CD14-positive monocyte (primary cell): Measurements from ENCODE around the gene ASTN2. TPM values are rescaled to one million over a fixed set of nuclear protein-coding genes. Genes with fewer than 3 reads are reported as not detected.

Experiments
- DNase-seq, 3 donors: peaks; one replicate each; pipeline ENCODE4 v3.0.0-alpha.2; 2011 to 2022
- H2AFZ ChIP-seq: 2 replicates; pipeline ENCODE4 v1.6.0; 2012; ENCODE audit warnings: mild to moderate bottlenecking, low read depth, low read length, inconsistent platforms; ENCODE audit not compliant: insufficient read depth, poor library complexity, severe bottlenecking
- H3K27ac ChIP-seq, 2 donors: 1 replicate in 1 of 2; 2 replicates in 1 of 2; pipeline ENCODE4 v1.5.1; 2012 to 2013; ENCODE audit warnings: low read length in 2 of 2, control low read depth in 1 of 2, inconsistent platforms in 1 of 2, low read depth in 1 of 2, mild to moderate bottlenecking in 1 of 2
- H3K27me3 ChIP-seq, 2 donors: one replicate each; pipeline versions ENCODE4 v1.6.0 to v1.6.1; 2011 to 2013; ENCODE audit warnings: low read length in 2 of 2; ENCODE audit not compliant: control insufficient read depth in 2 of 2, insufficient read depth in 2 of 2
- H3K36me3 ChIP-seq, 2 donors: replicated peaks in 1 of 2; 1 replicate in 1 of 2; 2 replicates in 1 of 2; pipeline versions ENCODE4 v1.5.1 to v1.6.1; 2012 to 2013; ENCODE audit warnings: low read length in 2 of 2, control low read depth in 1 of 2, inconsistent platforms in 1 of 2, mild to moderate bottlenecking in 1 of 2; ENCODE audit not compliant: insufficient read depth in 2 of 2, control insufficient read depth in 1 of 2
- H3K4me1 ChIP-seq, 2 donors: 1 replicate in 1 of 2; 2 replicates in 1 of 2; pipeline versions ENCODE4 v1.5.1 to v1.6.1; 2012 to 2013; ENCODE audit warnings: low read length in 2 of 2, control low read depth in 1 of 2, inconsistent platforms in 1 of 2, mild to moderate bottlenecking in 1 of 2, moderate library complexity in 1 of 2; ENCODE audit not compliant: insufficient read depth in 2 of 2, control insufficient read depth in 1 of 2
- H3K4me2 ChIP-seq: replicated peaks from 2 replicates; pipeline ENCODE3; 2012; ENCODE audit warnings: low read length, moderate library complexity, mild to moderate bottlenecking; ENCODE audit not compliant: poor library complexity, severe bottlenecking; ENCODE audit errors: extremely low read depth
- H3K4me3 ChIP-seq, 3 experiments: fragments of 200-600 bp in 1 of 3; sonication (generic) in 1 of 3; replicated peaks in 1 of 3; 1 replicate in 2 of 3; 2 replicates in 1 of 3; pipeline ENCODE4 v1.5.1; 2011 to 2013; ENCODE audit warnings: low read length in 3 of 3, mild to moderate bottlenecking in 3 of 3, control low read depth in 2 of 3, low read depth in 2 of 3, inconsistent platforms in 1 of 3, moderate library complexity in 1 of 3
- H3K79me2 ChIP-seq: 2 replicates; pipeline ENCODE4 v1.6.0; 2012; ENCODE audit warnings: mild to moderate bottlenecking, control low read depth, inconsistent platforms, low read length, moderate library complexity; ENCODE audit not compliant: insufficient read depth
- H3K9ac ChIP-seq: 2 replicates; pipeline ENCODE4 v1.6.0; 2017; ENCODE audit warnings: low read length, mild to moderate bottlenecking; ENCODE audit not compliant: insufficient read depth, poor library complexity, severe bottlenecking
- H3K9me3 ChIP-seq, 2 donors: replicated peaks in 1 of 2; 1 replicate in 1 of 2; 2 replicates in 1 of 2; pipeline versions ENCODE4 v1.5.1 to v1.6.1; 2012 to 2013; ENCODE audit warnings: low read length in 2 of 2, control low read depth in 1 of 2; ENCODE audit not compliant: control insufficient read depth in 1 of 2, insufficient read depth in 1 of 2
- H4K20me1 ChIP-seq: 2 replicates; pipeline ENCODE4 v1.6.0; 2012; ENCODE audit warnings: mild to moderate bottlenecking, low read length, control low read depth, moderate library complexity; ENCODE audit not compliant: insufficient read depth
- H3K27ac Mint-ChIP-seq, 7 donors: one replicate each; pipeline ENCODE4 v1.8.0; 2020; ENCODE audit warnings: mild to moderate bottlenecking in 7 of 7, mixed read lengths in 7 of 7, moderate library complexity in 6 of 7, inconsistent platforms in 2 of 7
- H3K27me3 Mint-ChIP-seq, 3 donors: one replicate each; pipeline ENCODE4 v1.8.0; 2021 to 2022; ENCODE audit warnings: low read depth in 3 of 3, mild to moderate bottlenecking in 3 of 3, mixed read lengths in 3 of 3, moderate library complexity in 3 of 3, inconsistent platforms in 1 of 3
- H3K36me3 Mint-ChIP-seq, 2 donors: one replicate each; pipeline ENCODE4 v1.8.0; 2020; ENCODE audit warnings: mixed read lengths in 2 of 2, inconsistent platforms in 1 of 2, mild to moderate bottlenecking in 1 of 2
- H3K4me1 Mint-ChIP-seq: one replicate; pipeline ENCODE4 v1.8.0; 2020; ENCODE audit warnings: mild to moderate bottlenecking, mixed read lengths
- H3K4me3 Mint-ChIP-seq, 2 donors: one replicate each; pipeline ENCODE4 v1.8.0; 2020; ENCODE audit warnings: mild to moderate bottlenecking in 2 of 2, mixed read lengths in 2 of 2, moderate library complexity in 1 of 2
- H3K9me3 Mint-ChIP-seq, 7 donors: one replicate each; pipeline ENCODE4 v1.8.0; 2020 to 2022; ENCODE audit warnings: mixed read lengths in 7 of 7, mild to moderate bottlenecking in 6 of 7, moderate library complexity in 6 of 7, inconsistent platforms in 2 of 7
- WGBS: methylation state at CpG from one replicate; pipeline ENCODE4 v1.1.5; 2013; ENCODE audit warnings: missing lambda C conversion rate; ENCODE audit not compliant: insufficient coverage; 5-methylcytosine and 5-hydroxymethylcytosine counted together
- intact Hi-C, 2 donors: fragments of 100-400 bp; cut with micrococcal nuclease; formaldehyde crosslinking; loops; one replicate each; pipeline versions ENCODE4 v1.15.0 to v1.15.1; 2023
- polyA plus RNA-seq, 3 donors: library from polyadenylated mRNA; depleted of rRNA in 1 of 3; unstranded in 2 of 3; stranded (reverse) in 1 of 3; fragments of 300-500 nt in 2 of 3; fragments of >200 nt in 1 of 3; fragmentation: Illumina TruSeq in 2 of 3; gene quantifications; 1 replicate in 2 of 3; 2 replicates in 1 of 3; pipeline ENCODE4 v1.2.3, GENCODE V29; 2012 to 2021
- TF ChIP-seq, protein P1 (sequence below): fragments of 200-600 bp; IDR thresholded peaks from one replicate; pipeline ENCODE4 v1.8.0; 2022; ENCODE audit warnings: antibody characterized with exemption, mild to moderate bottlenecking

ASTN2 gene
- polyA plus RNA-seq, 3 donors = not detected

DNA sequence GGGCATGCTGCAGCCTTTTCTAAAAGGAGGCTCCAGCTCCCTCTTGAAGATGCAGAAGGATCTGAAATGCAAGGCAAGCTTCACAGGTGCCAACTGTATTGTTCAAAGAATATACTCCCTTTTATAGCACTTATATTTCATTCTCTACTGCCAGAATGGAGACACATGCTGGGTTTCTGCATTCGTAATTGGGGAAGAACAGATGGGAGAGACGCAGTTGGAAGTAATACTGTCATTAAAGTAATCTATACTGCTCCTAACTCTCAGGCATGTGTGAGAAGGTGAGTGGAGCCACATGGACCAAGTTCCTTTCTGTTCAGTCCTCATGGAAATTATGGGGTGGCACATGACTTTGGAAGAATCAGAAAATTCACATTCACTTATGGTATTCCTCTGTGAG, 501.3 kb downstream of the ASTN2 start:
- Histone ChIP-seq H3K4me2 (no peak overlapping the region), H3K27ac (no peak overlapping the region), H3K9ac (no peak overlapping the region), H3K36me3 (no peaks in the 10 kb centered on the region), H3K4me1 (no peaks in the 10 kb centered on the region), H3K27me3 (no peaks in the 10 kb centered on the region), H2AFZ (no peak overlapping the region), H3K79me2 (no peaks in the 10 kb centered on the region), H4K20me1 (no peaks in the 10 kb centered on the region), H3K9me3 (no peaks in the 10 kb centered on the region), H3K4me3 (no peak overlapping the region)
- H3K27ac Mint-ChIP-seq = no peak overlapping the region
- H3K4me3 Mint-ChIP-seq = no peak overlapping the region
- peaks cover 3 to 6% (median 3%) of the 10 kb centered on the region in 3 donors for H3K27me3 Mint-ChIP-seq
- no CpG with 5 or more reads among the region's 2 CpGs for WGBS
- intact Hi-C loops = no loop called here
- H3K9me3 Mint-ChIP-seq = peaks cover 0 to 2% (median 0%) of the 10 kb centered on the region in 7 donors
- no peak for DNase-seq
- peaks cover 4% of the 10 kb centered on the region for H3K4me1 Mint-ChIP-seq
- H3K36me3 Mint-ChIP-seq = no peaks in the 10 kb centered on the region
- TF ChIP-seq, protein P1, sequence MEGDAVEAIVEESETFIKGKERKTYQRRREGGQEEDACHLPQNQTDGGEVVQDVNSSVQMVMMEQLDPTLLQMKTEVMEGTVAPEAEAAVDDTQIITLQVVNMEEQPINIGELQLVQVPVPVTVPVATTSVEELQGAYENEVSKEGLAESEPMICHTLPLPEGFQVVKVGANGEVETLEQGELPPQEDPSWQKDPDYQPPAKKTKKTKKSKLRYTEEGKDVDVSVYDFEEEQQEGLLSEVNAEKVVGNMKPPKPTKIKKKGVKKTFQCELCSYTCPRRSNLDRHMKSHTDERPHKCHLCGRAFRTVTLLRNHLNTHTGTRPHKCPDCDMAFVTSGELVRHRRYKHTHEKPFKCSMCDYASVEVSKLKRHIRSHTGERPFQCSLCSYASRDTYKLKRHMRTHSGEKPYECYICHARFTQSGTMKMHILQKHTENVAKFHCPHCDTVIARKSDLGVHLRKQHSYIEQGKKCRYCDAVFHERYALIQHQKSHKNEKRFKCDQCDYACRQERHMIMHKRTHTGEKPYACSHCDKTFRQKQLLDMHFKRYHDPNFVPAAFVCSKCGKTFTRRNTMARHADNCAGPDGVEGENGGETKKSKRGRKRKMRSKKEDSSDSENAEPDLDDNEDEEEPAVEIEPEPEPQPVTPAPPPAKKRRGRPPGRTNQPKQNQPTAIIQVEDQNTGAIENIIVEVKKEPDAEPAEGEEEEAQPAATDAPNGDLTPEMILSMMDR = no peak

DNA sequence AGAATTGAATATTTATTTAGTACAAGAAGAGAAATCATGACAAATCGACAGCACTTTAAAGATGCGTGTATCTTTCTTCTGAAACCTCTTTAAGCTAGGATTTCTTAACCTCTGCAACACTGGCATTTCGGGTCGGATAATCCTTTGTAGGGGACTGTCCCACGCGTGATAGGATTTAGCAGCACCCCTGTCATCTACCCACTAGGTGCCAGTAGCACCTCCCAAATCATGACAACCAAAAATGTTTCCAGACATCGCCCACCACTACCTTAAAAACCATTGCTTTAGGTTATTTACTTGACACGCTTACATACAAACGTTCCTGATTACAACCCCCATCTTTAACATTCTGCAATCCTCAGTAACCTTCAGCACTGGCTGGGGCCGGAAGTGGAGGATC, 504.7 kb downstream of the ASTN2 start:
- Mint-ChIP-seq H3K36me3 (no peaks in the 10 kb centered on the region), H3K9me3 (peaks cover 0 to 3% (median 0%) of the 10 kb centered on the region in 7 donors), H3K27ac (no peak overlapping the region), H3K4me1 (peaks cover 4% of the 10 kb centered on the region), H3K27me3 (peaks cover 4 to 5% (median 4%) of the 10 kb centered on the region in 3 donors), H3K4me3 (no peak overlapping the region)
- Histone ChIP-seq H3K9me3 (no peaks in the 10 kb centered on the region), H3K4me1 (no peaks in the 10 kb centered on the region), H3K79me2 (no peaks in the 10 kb centered on the region), H3K4me2 (no peak overlapping the region), H3K27ac (no peak overlapping the region), H3K9ac (no peak overlapping the region), H3K36me3 (no peaks in the 10 kb centered on the region), H3K27me3 (no peaks in the 10 kb centered on the region), H4K20me1 (no peaks in the 10 kb centered on the region), H2AFZ (no peak overlapping the region), H3K4me3 (no peak overlapping the region)
- intact Hi-C loops = no loop called here
- TF ChIP-seq, protein P1 = no peak
- 80% methylated on average over 9 of the region's 10 CpGs for WGBS
- no peak for DNase-seq
